ENCODE measurements around the gene OXNAD1. TPM values are rescaled to one million over a fixed set of nuclear protein-coding genes. Genes with fewer than 3 reads are reported as not detected.

The OXNAD1 gene
- total and polyA plus RNA-seq, 10 of the 15 experiments (the other 5 are each of a cell fraction or from before 2014, with no cell fraction given), result 5.6 to 27.8 (median 16.2) TPM

DNA sequence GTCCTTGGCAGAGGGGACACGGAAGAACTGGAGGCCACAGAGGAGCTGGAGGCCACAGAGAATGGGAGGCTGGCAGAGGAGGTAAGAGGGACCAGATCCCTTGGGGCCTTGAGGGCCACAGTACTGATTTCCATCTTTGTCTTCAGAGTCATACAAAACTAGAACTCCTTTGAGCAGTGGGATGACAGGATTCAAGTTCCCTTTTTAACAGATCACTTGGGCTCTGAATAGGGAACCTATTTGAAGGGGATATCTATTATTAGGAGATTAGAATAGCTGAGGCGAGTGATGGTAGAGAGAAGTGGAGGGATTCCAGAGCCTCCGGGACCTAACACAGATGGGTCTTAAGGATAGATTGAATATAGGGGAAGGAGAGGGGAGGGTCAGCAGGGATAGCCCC lies 55.7 kb downstream of the OXNAD1 start:
- H3K4me3 ChIP-seq, result no peak overlapping the region
- no peak for DNase-seq (ENCODE audit: low read depth, low spot score)
- no peaks in the 10 kb centered on the region for H3K79me2 ChIP-seq (ENCODE audit: control insufficient read depth, insufficient read depth, low read length)
- H4K20me1 ChIP-seq (ENCODE audit: control insufficient read depth, insufficient read depth), result no peaks in the 10 kb centered on the region
- ChIA-PET RAD21 (ENCODE audit: unreplicated experiment) (interaction anchor here (1.1 to 1.3 kb wide), 2 partner anchors 31 to 230 kb away, joined by 3 to 4 read pairs; no protein-coding TSS in a partner anchor), SMC1A (ENCODE audit: uncharacterized antibody, unreplicated experiment) (interaction anchor here (1.2 to 4.0 kb wide), 6 partner anchors 18 to 230 kb away, joined by 3 to 15 read pairs (median 6); no protein-coding TSS in a partner anchor), POLR2A (interaction anchor here (1.0 to 1.5 kb wide), 2 partner anchors 12 to 25 kb away, joined by 3 to 6 read pairs; no protein-coding TSS in a partner anchor), CTCF (interaction anchor here (0.7 to 4.8 kb wide), 6 partner anchors 9 to 763 kb away, joined by 3 to 32 read pairs (median 4); partner anchors contain the start of genes DPH3 and OXNAD1)
- in situ Hi-C loops (cut with MboI) (no loop called here), intact Hi-C loops (cut with micrococcal nuclease; ENCODE audit: unreplicated experiment) (no loop called here)
- H3K9me3 ChIP-seq (replicated peaks; ENCODE audit: control insufficient read depth, insufficient read depth, low read length), result no peaks in the 10 kb centered on the region
- FAIRE-seq, result no peak
- 62% methylated on average over 3 of the region's 3 CpGs for WGBS (ENCODE audit: insufficient coverage, insufficient replicate concordance, low lambda C conversion rate, missing lambda C conversion rate)
- BruUV-seq (replicated peaks), result no TSS peak
- no peak overlapping the region for H3K9ac ChIP-seq (ENCODE audit: control insufficient read depth, insufficient read depth, low read length)
- H3K27ac ChIP-seq (ENCODE audit: control insufficient read depth, insufficient read depth), result no peak overlapping the region
- TF ChIP-seq, protein P1, sequence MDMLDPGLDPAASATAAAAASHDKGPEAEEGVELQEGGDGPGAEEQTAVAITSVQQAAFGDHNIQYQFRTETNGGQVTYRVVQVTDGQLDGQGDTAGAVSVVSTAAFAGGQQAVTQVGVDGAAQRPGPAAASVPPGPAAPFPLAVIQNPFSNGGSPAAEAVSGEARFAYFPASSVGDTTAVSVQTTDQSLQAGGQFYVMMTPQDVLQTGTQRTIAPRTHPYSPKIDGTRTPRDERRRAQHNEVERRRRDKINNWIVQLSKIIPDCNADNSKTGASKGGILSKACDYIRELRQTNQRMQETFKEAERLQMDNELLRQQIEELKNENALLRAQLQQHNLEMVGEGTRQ (IDR thresholded peaks at IDR 0.05; ENCODE audit: borderline replicate concordance, low read depth, low read length), result no peak
- TF ChIP-seq YBX1 (IDR thresholded peaks at IDR 0.05), result no peak
- no peak for TF ChIP-seq NFYA (IDR thresholded peaks at IDR 0.05; ENCODE audit: borderline replicate concordance, low read depth, low read length)
- TF ChIP-seq, protein P2, sequence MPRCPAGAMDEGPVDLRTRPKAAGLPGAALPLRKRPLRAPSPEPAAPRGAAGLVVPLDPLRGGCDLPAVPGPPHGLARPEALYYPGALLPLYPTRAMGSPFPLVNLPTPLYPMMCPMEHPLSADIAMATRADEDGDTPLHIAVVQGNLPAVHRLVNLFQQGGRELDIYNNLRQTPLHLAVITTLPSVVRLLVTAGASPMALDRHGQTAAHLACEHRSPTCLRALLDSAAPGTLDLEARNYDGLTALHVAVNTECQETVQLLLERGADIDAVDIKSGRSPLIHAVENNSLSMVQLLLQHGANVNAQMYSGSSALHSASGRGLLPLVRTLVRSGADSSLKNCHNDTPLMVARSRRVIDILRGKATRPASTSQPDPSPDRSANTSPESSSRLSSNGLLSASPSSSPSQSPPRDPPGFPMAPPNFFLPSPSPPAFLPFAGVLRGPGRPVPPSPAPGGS (IDR thresholded peaks at IDR 0.05; ENCODE audit: borderline replicate concordance, insufficient read depth, low read depth, low read length, poor library complexity, severe bottlenecking), result no peak
- no peak for TF ChIP-seq SMAD5 (IDR thresholded peaks at IDR 0.05; ENCODE audit: low read depth)
- TF ChIP-seq, protein P3, sequence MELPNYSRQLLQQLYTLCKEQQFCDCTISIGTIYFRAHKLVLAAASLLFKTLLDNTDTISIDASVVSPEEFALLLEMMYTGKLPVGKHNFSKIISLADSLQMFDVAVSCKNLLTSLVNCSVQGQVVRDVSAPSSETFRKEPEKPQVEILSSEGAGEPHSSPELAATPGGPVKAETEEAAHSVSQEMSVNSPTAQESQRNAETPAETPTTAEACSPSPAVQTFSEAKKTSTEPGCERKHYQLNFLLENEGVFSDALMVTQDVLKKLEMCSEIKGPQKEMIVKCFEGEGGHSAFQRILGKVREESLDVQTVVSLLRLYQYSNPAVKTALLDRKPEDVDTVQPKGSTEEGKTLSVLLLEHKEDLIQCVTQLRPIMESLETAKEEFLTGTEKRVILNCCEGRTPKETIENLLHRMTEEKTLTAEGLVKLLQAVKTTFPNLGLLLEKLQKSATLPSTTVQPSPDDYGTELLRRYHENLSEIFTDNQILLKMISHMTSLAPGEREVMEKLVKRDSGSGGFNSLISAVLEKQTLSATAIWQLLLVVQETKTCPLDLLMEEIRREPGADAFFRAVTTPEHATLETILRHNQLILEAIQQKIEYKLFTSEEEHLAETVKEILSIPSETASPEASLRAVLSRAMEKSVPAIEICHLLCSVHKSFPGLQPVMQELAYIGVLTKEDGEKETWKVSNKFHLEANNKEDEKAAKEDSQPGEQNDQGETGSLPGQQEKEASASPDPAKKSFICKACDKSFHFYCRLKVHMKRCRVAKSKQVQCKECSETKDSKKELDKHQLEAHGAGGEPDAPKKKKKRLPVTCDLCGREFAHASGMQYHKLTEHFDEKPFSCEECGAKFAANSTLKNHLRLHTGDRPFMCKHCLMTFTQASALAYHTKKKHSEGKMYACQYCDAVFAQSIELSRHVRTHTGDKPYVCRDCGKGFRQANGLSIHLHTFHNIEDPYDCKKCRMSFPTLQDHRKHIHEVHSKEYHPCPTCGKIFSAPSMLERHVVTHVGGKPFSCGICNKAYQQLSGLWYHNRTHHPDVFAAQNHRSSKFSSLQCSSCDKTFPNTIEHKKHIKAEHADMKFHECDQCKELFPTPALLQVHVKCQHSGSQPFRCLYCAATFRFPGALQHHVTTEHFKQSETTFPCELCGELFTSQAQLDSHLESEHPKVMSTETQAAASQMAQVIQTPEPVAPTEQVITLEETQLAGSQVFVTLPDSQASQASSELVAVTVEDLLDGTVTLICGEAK (IDR thresholded peaks at IDR 0.05; ENCODE audit: borderline replicate concordance), result no peak
- TF ChIP-seq ETV6 (conservative IDR thresholded peaks at IDR 0.05 in 1 of 2, IDR thresholded peaks at IDR 0.05 in 1 of 2; ENCODE audit: borderline replicate concordance in 1 of 2, low read depth in 1 of 2), result no peak
- TF ChIP-seq, protein P4, sequence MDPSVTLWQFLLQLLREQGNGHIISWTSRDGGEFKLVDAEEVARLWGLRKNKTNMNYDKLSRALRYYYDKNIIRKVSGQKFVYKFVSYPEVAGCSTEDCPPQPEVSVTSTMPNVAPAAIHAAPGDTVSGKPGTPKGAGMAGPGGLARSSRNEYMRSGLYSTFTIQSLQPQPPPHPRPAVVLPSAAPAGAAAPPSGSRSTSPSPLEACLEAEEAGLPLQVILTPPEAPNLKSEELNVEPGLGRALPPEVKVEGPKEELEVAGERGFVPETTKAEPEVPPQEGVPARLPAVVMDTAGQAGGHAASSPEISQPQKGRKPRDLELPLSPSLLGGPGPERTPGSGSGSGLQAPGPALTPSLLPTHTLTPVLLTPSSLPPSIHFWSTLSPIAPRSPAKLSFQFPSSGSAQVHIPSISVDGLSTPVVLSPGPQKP (IDR thresholded peaks at IDR 0.05; ENCODE audit: low read depth, low read length), result no peak
- no peaks in the 10 kb centered on the region for H3K27me3 ChIP-seq (replicated peaks in 1 of 2; ENCODE audit: control insufficient read depth in 2 of 2, insufficient read depth in 2 of 2, low read length in 1 of 2)
- ATAC-seq, result no peak
- no peak overlapping the region for H2AFZ ChIP-seq (ENCODE audit: control insufficient read depth, low read depth, low read length)
- H3K4me1 ChIP-seq (ENCODE audit: control insufficient read depth, insufficient read depth, low read length), result no peaks in the 10 kb centered on the region
- peaks cover 47 to 53% of the 10 kb centered on the region in 2 experiments for H3K36me3 ChIP-seq (ENCODE audit: control insufficient read depth in 2 of 2, insufficient read depth in 2 of 2, low read length in 1 of 2)
- no peak overlapping the region for H3K4me2 ChIP-seq (ENCODE audit: control insufficient read depth, insufficient read depth)
